Measurements from ENCODE around the gene TGFBR3. TPM values are rescaled to one million over a fixed set of nuclear protein-coding genes. Genes with fewer than 3 reads are reported as not detected.

TGFBR3 gene
- total and polyA plus RNA-seq, 7 donors, result 5.1 to 24.5 (median 8.9) TPM

- Histone ChIP-seq H3K4me3 (no peak overlapping the region), H3K36me3 (ENCODE audit: insufficient read depth in 1 of 2, low read depth in 1 of 2) (no peaks in the 10 kb centered on the region), H3K27me3 (ENCODE audit: insufficient read depth in 3 of 3, low read length in 2 of 3) (no peaks in the 10 kb centered on the region), H3K27ac (no peak overlapping the region), H3K4me1 (peaks cover 34% of the 10 kb centered on the region), H3K9me3 (no peaks in the 10 kb centered on the region)
- intact Hi-C loops (cut with DNase I), result no loop called here
- no peak for TF ChIP-seq CTCF (IDR thresholded peaks at IDR 0.05)
- DNase-seq, result no peak
- 96 to 98% (median 97%) methylated on average over 5 of the region's 5 CpGs for WGBS, 3 donors
- no peak for ATAC-seq
Measured at GRCh38 chr1:91807921-91808620, 77.9 kb downstream of the TGFBR3 start.

- Histone ChIP-seq H3K4me3 (no peak overlapping the region), H3K9me3 (no peaks in the 10 kb centered on the region), H3K4me1 (peaks cover 35% of the 10 kb centered on the region), H3K27me3 (ENCODE audit: insufficient read depth in 3 of 3, low read length in 2 of 3) (no peaks in the 10 kb centered on the region), H3K27ac (no peak overlapping the region), H3K36me3 (ENCODE audit: insufficient read depth in 1 of 2, low read depth in 1 of 2) (no peaks in the 10 kb centered on the region)
- 50 to 65% (median 65%) methylated on average over 8 of the region's 8 CpGs for WGBS, 3 donors
- intact Hi-C loops (cut with DNase I), result no loop called here
- ATAC-seq, result no peak
- TF ChIP-seq CTCF (IDR thresholded peaks at IDR 0.05), result no peak
- no peak for DNase-seq
Measured at GRCh38 chr1:91806769-91807700, 78.9 kb downstream of the TGFBR3 start.

GRCh38 chr1:91806181-91806768, 79.7 kb downstream of the TGFBR3 start:
- H3K4me3 ChIP-seq, result no peak overlapping the region
- ATAC-seq, result no peak
- peaks cover 35% of the 10 kb centered on the region for H3K4me1 ChIP-seq
- H3K27me3 ChIP-seq (ENCODE audit: insufficient read depth in 3 of 3, low read length in 2 of 3), result no peaks in the 10 kb centered on the region
- WGBS, 3 donors, result 37 to 48% (median 40%) methylated on average over 8 of the region's 8 CpGs
- H3K36me3 ChIP-seq (ENCODE audit: insufficient read depth in 1 of 2, low read depth in 1 of 2), result no peaks in the 10 kb centered on the region
- DNase-seq, result no peak
- no peaks in the 10 kb centered on the region for H3K9me3 ChIP-seq
- no peak for TF ChIP-seq CTCF (IDR thresholded peaks at IDR 0.05)
- H3K27ac ChIP-seq, result no peak overlapping the region
- intact Hi-C loops (cut with DNase I), result no loop called here

GRCh38 chr1:91805311-91805801, 80.6 kb downstream of the TGFBR3 start:
- peak overlapping the region; percentile 46 for H3K27ac ChIP-seq
- H3K27me3 ChIP-seq (ENCODE audit: insufficient read depth in 3 of 3, low read length in 2 of 3), result no peaks in the 10 kb centered on the region
- 29 to 64% (median 33%) methylated on average over 8 of the region's 8 CpGs for whole genome bisulfite sequencing, 3 donors
- H3K4me1 ChIP-seq, result peaks cover 35% of the 10 kb centered on the region
- ATAC-seq, result peak in 3 of 4 donors; percentile 34 to 49 (median 44)
- no peak for TF ChIP-seq CTCF (IDR thresholded peaks at IDR 0.05)
- no peak overlapping the region for H3K4me3 ChIP-seq
- H3K36me3 ChIP-seq (ENCODE audit: insufficient read depth in 1 of 2, low read depth in 1 of 2), result no peaks in the 10 kb centered on the region
- no peak for DNase-seq
- H3K9me3 ChIP-seq, result no peaks in the 10 kb centered on the region
- intact Hi-C loops (cut with DNase I), result no loop called here

Measured in psoas muscle (tissue), 8 donors.